ENCODE data around the gene MSS51.

The MSS51 gene

GRCh38 chr10:73433538-73433867, at the start of gene MSS51:
Gene MSS51, minus strand, starts transcription at chr10:73433561. Its CDS starts 5,277 bp downstream, at chr10:73428284.
- DNase-seq = peak; percentile 81

GRCh38 chr10:73480158-73480557, 46.8 kb upstream of the MSS51 start:
- no peak for DNase-seq

- DNase-seq = no peak
Observed at GRCh38 chr10:73478636-73479035, 45.3 kb upstream of the MSS51 start.

- DNase-seq = no peak
Observed at GRCh38 chr10:73471226-73471625, 37.9 kb upstream of the MSS51 start.

- no peak for DNase-seq
Observed at GRCh38 chr10:73469579-73469978, 36.2 kb upstream of the MSS51 start.

GRCh38 chr10:73467206-73467605, 33.8 kb upstream of the MSS51 start:
- DNase-seq = no peak

- no peak for DNase-seq
Observed at GRCh38 chr10:73465978-73466726, 32.8 kb upstream of the MSS51 start.

GRCh38 chr10:73460897-73461296, 27.5 kb upstream of the MSS51 start:
- DNase-seq = no peak

- DNase-seq = no peak
Observed at GRCh38 chr10:73459683-73460314, 26.4 kb upstream of the MSS51 start.

- no peak for DNase-seq
Observed at GRCh38 chr10:73456187-73456890, 23.0 kb upstream of the MSS51 start.

- DNase-seq = no peak
Observed at GRCh38 chr10:73449113-73449512, 15.8 kb upstream of the MSS51 start.

GRCh38 chr10:73448384-73448783, 15.0 kb upstream of the MSS51 start:
- no peak for DNase-seq

- DNase-seq = no peak
Observed at GRCh38 chr10:73446926-73447325, 13.6 kb upstream of the MSS51 start.

GRCh38 chr10:73444457-73444856, 11.1 kb upstream of the MSS51 start:
- DNase-seq = no peak

GRCh38 chr10:73439605-73440312, 6.4 kb upstream of the MSS51 start:
- DNase-seq = peak; percentile 5

- no peak for DNase-seq
Observed at GRCh38 chr10:73439055-73439454, 5.7 kb upstream of the MSS51 start.

- DNase-seq = peak; percentile 81
Observed at GRCh38 chr10:73432646-73433537, 469 bp downstream of the MSS51 start.

- no peak for DNase-seq
Observed at GRCh38 chr10:73426318-73426717, 7.0 kb downstream of the MSS51 start.

- DNase-seq = peak; percentile 29
Observed at GRCh38 chr10:73424478-73424877, 8.9 kb downstream of the MSS51 start.

- no peak for DNase-seq
Observed at GRCh38 chr10:73423309-73423708, 10.1 kb downstream of the MSS51 start.

- DNase-seq = no peak
Observed at GRCh38 chr10:73416571-73416970, 16.8 kb downstream of the MSS51 start.

- DNase-seq = peak; percentile 82
Observed at GRCh38 chr10:73414230-73414945, 19.0 kb downstream of the MSS51 start.

All from NCI-H146 (cell line).